Prostate gland (tissue), 2 donors: ENCODE data around the gene DNAJC16. TPM values are rescaled to one million over a fixed set of nuclear protein-coding genes. Genes with fewer than 3 reads are reported as not detected.

Experiments
- DNase-seq: peaks from one replicate; pipeline ENCODE4 v3.0.0-alpha.2; 2019; ENCODE audit warnings: low spot score
- H3K27ac ChIP-seq, 2 donors: fragments of 200-600 bp; sonication (generic); 2 replicates each; pipeline ENCODE4 v1.5.1; 2017 to 2019
- H3K27me3 ChIP-seq: fragments of 200-600 bp; sonication (generic); replicated peaks from 2 replicates; pipeline ENCODE4 v1.5.1; 2019; ENCODE audit not compliant: insufficient read depth
- H3K36me3 ChIP-seq, 2 donors: fragments of 200-600 bp; sonication (generic); 1 replicate in 1 of 2; 2 replicates in 1 of 2; pipeline versions ENCODE4 v1.5.1 to v1.8.1; 2017 to 2019
- H3K4me1 ChIP-seq: fragments of 200-600 bp; sonication (generic); replicated peaks from 2 replicates; pipeline ENCODE4 v1.5.1; 2019
- H3K4me3 ChIP-seq, 2 donors: fragments of 200-600 bp; sonication (generic); 2 replicates each; pipeline ENCODE4 v1.5.1; 2017 to 2019
- H3K9me3 ChIP-seq: fragments of 200-600 bp; sonication (generic); 2 replicates; pipeline ENCODE4 v1.5.1; 2017
- POLR2A ChIP-seq: fragments of 450-650 bp; IDR thresholded peaks from one replicate; pipeline ENCODE4 v1.6.1; 2016; ENCODE audit warnings: antibody characterized with exemption, mild to moderate bottlenecking
- POLR2AphosphoS5 ChIP-seq: sonication (generic); formaldehyde crosslinking; IDR thresholded peaks from one replicate; pipeline ENCODE4 v1.6.1; 2017; ENCODE audit warnings: antibody characterized with exemption
- WGBS: methylation state at CpG from one replicate; pipeline ENCODE4 v1.1.5; 2018; 5-methylcytosine and 5-hydroxymethylcytosine counted together
- intact Hi-C: fragments of 100-400 bp; cut with DNase I; formaldehyde crosslinking; loops from one replicate; pipeline ENCODE4 v1.14.2; 2022
- total RNA-seq, 2 donors: library from RNA; depleted of rRNA; stranded (reverse); fragments of >200 nt; gene quantifications; one replicate each; pipeline ENCODE4 v1.1.0, GENCODE V29; 2016
- TF ChIP-seq, protein P1 (sequence below), 4 experiments: fragments of 200-600 bp in 2 of 4; fragments of 450-650 bp in 2 of 4; sonication (generic) in 2 of 4; IDR thresholded peaks; 1 replicate in 3 of 4; 2 replicates in 1 of 4; pipeline ENCODE4 v1.5.1; 2016 to 2019; ENCODE audit warnings: antibody characterized with exemption in 4 of 4, mild to moderate bottlenecking in 2 of 4, moderate library complexity in 2 of 4

The DNAJC16 gene
- total RNA-seq, 2 donors from 2014 or later: 21.5 to 27.2 TPM

DNA sequence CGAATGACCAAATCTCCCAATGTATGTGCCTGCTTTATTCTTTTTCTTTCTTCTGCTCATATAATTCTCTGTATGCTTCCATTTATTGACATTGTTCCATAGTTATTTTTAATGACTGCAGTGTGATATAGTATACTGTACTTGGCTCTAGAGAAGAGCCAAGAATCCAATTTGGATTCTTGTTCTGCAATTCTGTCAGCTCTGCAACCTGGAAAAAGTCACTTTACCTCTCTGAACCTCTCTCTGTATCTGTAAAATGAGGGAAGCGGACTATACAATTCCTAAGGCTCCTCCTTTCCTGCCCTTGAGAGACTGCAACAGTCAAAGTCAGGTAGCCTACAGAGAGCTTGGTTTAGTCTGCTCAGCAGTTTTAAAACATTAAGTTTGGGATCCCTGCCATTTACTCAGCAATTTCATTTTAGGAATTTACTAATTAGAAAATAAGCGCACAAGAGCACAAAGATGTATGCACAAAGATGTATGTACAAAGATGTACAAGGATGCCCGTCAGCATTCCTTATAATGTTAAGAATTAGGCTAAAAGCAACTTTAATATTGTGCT, 14.7 kb downstream of the DNAJC16 start:
- 94% methylated on average over 4 of the region's 4 CpGs for WGBS
- Histone ChIP-seq H3K4me3 (no peak overlapping the region), H3K36me3 (peaks cover 4 to 5% of the 10 kb centered on the region in 2 donors), H3K4me1 (no peaks in the 10 kb centered on the region), H3K27me3 (no peaks in the 10 kb centered on the region), H3K9me3 (no peaks in the 10 kb centered on the region), H3K27ac (no peak overlapping the region)
- no peak for TF ChIP-seq POLR2AphosphoS5
- no peak for TF ChIP-seq POLR2A
- TF ChIP-seq, protein P1, sequence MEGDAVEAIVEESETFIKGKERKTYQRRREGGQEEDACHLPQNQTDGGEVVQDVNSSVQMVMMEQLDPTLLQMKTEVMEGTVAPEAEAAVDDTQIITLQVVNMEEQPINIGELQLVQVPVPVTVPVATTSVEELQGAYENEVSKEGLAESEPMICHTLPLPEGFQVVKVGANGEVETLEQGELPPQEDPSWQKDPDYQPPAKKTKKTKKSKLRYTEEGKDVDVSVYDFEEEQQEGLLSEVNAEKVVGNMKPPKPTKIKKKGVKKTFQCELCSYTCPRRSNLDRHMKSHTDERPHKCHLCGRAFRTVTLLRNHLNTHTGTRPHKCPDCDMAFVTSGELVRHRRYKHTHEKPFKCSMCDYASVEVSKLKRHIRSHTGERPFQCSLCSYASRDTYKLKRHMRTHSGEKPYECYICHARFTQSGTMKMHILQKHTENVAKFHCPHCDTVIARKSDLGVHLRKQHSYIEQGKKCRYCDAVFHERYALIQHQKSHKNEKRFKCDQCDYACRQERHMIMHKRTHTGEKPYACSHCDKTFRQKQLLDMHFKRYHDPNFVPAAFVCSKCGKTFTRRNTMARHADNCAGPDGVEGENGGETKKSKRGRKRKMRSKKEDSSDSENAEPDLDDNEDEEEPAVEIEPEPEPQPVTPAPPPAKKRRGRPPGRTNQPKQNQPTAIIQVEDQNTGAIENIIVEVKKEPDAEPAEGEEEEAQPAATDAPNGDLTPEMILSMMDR (IDR thresholded peaks at IDR 0.05): no peak
- intact Hi-C loops: no loop called here
- DNase-seq: no peak

DNA sequence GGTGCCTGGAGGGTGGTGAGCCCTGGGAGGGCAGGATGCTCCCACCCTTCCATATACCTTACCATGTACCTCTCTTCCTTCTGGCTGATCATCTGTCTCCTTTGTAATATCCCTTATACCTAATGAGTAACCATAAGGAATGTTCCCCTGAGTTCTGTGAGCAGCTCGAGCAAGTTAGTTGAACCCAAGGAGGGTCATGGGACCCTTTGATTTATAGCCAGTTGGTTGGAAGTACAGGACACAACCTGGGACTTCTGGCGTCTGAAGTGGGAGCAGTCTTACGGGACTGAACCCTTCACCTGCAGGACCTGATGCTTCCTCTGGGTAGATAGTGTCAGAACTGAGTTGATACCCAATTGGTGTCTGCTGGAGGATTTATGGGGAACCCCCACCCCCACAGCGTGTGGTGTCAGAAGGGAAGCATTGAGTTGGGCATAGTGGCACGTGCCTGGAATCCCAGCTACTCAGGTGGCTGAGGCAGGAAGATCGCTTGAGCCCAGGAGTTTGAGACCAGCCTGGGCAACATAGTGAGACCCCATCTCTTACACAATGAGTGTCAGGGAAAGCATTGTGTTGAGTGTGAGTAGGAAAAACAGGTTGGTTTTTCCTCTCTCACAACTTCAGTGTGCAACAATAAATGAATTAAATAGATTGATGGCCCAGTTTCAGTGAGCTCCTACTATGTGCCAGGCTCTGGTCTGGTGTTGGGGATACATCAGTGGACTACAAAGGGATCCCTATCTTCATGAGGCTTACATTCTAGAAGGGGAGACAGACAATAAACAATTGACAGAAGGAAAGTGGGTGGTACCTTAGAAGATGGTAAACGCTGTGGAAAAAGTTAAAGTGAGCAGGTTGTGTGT, 16.0 kb downstream of the DNAJC16 start:
- no peak for DNase-seq
- TF ChIP-seq, protein P1 (IDR thresholded peaks at IDR 0.05): no peak
- TF ChIP-seq POLR2AphosphoS5 (no peak), POLR2A (no peak)
- no peaks in the 10 kb centered on the region for H3K9me3 ChIP-seq
- intact Hi-C loops: no loop called here
- peaks cover 4 to 7% of the 10 kb centered on the region in 2 donors for H3K36me3 ChIP-seq
- no peak overlapping the region for H3K27ac ChIP-seq
- H3K27me3 ChIP-seq: no peaks in the 10 kb centered on the region
- H3K4me1 ChIP-seq: no peaks in the 10 kb centered on the region
- WGBS: 72% methylated on average over 7 of the region's 7 CpGs
- H3K4me3 ChIP-seq: no peak overlapping the region

DNA sequence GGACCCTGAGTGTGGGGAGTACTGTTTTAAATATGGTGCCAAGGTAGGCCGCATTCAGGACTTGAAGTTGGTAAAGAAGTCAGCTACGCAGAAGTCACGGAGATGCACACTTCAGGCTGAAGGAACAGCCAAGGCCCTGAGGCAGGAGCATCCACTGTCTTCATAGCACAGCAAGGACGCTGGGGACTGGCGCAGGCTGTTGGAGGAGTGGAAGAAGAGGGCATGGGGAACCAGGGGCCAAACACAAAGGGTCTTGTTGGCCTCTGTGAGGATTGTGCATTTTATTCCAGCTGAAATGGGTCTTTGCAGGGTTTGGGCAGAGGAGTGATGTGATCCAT, 16.6 kb downstream of the DNAJC16 start:
- no peak for TF ChIP-seq POLR2A
- TF ChIP-seq, protein P1 (IDR thresholded peaks at IDR 0.05): no peak
- TF ChIP-seq POLR2AphosphoS5: no peak
- no peak for DNase-seq
- H3K27ac ChIP-seq: no peak overlapping the region
- intact Hi-C loops: no loop called here
- no peaks in the 10 kb centered on the region for H3K4me1 ChIP-seq
- WGBS: 96% methylated on average over 5 of the region's 5 CpGs
- H3K9me3 ChIP-seq: no peaks in the 10 kb centered on the region
- no peak overlapping the region for H3K4me3 ChIP-seq
- no peaks in the 10 kb centered on the region for H3K27me3 ChIP-seq
- H3K36me3 ChIP-seq: peaks cover 4 to 13% of the 10 kb centered on the region in 2 donors

DNA sequence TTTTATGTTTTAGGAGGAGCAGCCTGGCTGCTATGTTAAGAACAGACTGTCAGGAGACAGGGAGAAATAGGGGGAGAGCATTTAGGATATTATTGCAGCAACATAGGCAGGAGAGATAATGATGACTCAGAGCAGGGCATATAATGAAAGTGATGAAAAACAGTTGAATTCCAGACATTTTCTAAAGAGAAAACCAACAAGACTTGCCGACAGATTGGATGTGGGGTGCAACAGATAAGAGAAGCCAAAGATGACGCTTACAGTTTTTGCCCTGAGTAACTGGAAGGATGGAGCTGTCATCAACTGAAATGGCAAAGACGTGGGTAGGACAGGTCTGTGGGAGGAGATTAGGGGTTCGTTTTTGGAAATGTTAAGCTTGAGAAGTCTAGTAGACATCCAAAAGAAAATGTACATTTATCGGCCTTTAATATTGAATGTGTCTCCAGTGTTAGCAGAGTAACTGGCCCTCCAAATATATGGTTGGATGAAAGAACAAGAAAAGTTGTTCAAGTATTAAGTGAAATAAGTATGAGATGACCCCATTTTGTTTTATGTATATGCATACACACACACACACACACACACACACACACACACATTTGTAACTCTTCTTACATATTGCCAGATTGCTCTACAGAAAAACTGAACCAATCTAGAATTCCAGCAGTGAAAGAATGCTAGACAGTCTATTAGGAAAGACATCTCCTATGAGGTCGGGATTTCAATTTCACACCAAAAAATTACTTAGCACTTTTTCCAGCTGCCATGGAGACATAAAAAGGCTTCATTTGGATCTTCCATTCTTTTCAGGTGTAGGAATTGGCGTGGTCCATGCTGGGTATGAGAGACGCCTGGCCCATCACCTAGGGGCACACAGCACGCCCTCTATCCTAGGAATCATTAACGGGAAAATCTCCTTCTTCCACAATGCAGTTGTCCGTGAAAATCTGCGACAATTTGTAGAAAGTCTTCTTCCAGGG, 17.2 kb downstream of the DNAJC16 start:
- TF ChIP-seq, protein P1 (IDR thresholded peaks at IDR 0.05): no peak
- TF ChIP-seq POLR2A: no peak
- TF ChIP-seq POLR2AphosphoS5: no peak
- WGBS: 92% methylated on average over 12 of the region's 12 CpGs
- no peak for DNase-seq
- intact Hi-C loops: no loop called here
- Histone ChIP-seq H3K9me3 (no peaks in the 10 kb centered on the region), H3K4me1 (no peaks in the 10 kb centered on the region), H3K27ac (no peak overlapping the region), H3K36me3 (peaks cover 4 to 16% of the 10 kb centered on the region in 2 donors), H3K27me3 (no peaks in the 10 kb centered on the region), H3K4me3 (no peak overlapping the region)
